GM12892 (cell line): Measurements from ENCODE around the gene KCNK7.

Experiments used
- POLR2A ChIP-seq: IDR thresholded peaks from 2 replicates; pipeline ENCODE4 v1.6.1; 2011; ENCODE audit warnings: low read depth, low read length, control low read depth
- POLR2AphosphoS5 ChIP-seq: IDR thresholded peaks from 2 replicates; pipeline ENCODE4 v1.6.1; 2011; ENCODE audit warnings: low read depth, low read length, control low read depth
- TAF1 ChIP-seq: IDR thresholded peaks from 2 replicates; pipeline ENCODE4 v1.6.1; 2011; ENCODE audit warnings: low read depth, mild to moderate bottlenecking, control low read depth, low read length, borderline replicate concordance

DNA sequence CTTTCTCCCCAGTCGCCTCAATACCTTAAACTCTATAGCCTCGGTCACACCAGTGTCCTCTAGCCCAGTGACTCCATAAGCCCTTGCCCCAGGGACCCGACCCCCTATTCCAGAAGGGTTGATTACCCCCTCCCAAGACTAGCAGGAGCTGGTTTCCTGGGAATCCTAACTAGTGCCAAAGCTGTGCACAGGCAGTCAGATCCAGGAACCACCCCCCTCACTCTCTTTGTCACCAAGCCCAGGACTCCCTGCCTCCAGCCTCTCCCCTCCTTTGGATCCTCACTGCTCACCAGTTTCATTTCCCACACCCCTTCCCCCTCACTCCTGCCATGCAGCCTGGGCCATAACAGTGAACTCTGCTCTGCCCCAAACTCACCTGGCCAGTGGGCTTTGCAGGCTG, 47.2 kb downstream of the KCNK7 start:
- TF ChIP-seq TAF1 (no peak), POLR2A (no peak), POLR2AphosphoS5 (no peak)
